H1 (cell line): Measurements from ENCODE around the gene RARRES2. TPM values are rescaled to one million over a fixed set of nuclear protein-coding genes. Genes with fewer than 3 reads are reported as not detected.

Experiments used
- CTCF ChIA-PET: fragments of 300-600 bp; sonication (Branson Sonifier 250); formaldehyde crosslinking; loops from one replicate; lab custom pipeline; 2021; ENCODE audit not compliant: partially characterized antibody; lab: Charles Lee
- POLR2A ChIA-PET: fragments of 300-600 bp; sonication (Branson Sonifier 250); formaldehyde crosslinking; loops from one replicate; lab custom pipeline; 2021; ENCODE audit warnings: inconsistent platforms; ENCODE audit not compliant: partially characterized antibody; lab: Charles Lee
- DNase-seq, 2 experiments: peaks; one replicate each; pipeline versions ENCODE4 v3.0.0 to v3.0.0-alpha.2; 2010 to 2022; ENCODE audit warnings: low spot score in 2 of 2, low read depth in 1 of 2, mixed read lengths in 1 of 2
- FAIRE-seq: peaks from 2 replicates; lab custom pipeline; 2011; peaks lifted over from hg19 to GRCh38; lab: Jason Lieb, UNC
- H2AFZ ChIP-seq: 2 replicates; pipeline ENCODE4 v1.8.1; 2012; ENCODE audit warnings: low read length, inconsistent platforms
- H2AK5ac ChIP-seq: 2 replicates; pipeline ENCODE4 v1.6.1; 2013; ENCODE audit warnings: low read depth, low read length
- H2BK120ac ChIP-seq: replicated peaks from 2 replicates; pipeline ENCODE3; 2013; ENCODE audit warnings: low read depth, low read length, inconsistent platforms
- H2BK12ac ChIP-seq: 2 replicates; pipeline ENCODE4 v1.6.1; 2013; ENCODE audit warnings: low read depth, low read length
- H2BK15ac ChIP-seq: 2 replicates; pipeline ENCODE4 v1.6.1; 2013; ENCODE audit warnings: low read length
- H2BK20ac ChIP-seq: 2 replicates; pipeline ENCODE4 v1.6.1; 2013; ENCODE audit warnings: low read length
- H2BK5ac ChIP-seq: 2 replicates; pipeline ENCODE4 v1.6.1; 2013; ENCODE audit warnings: low read depth, low read length
- H3K14ac ChIP-seq: 2 replicates; pipeline ENCODE4 v1.6.1; 2013; ENCODE audit warnings: inconsistent platforms; ENCODE audit not compliant: insufficient read length
- H3K18ac ChIP-seq: 2 replicates; pipeline ENCODE4 v1.6.1; 2013; ENCODE audit warnings: low read length; ENCODE audit errors: extremely low read depth
- H3K23ac ChIP-seq: 2 replicates; pipeline ENCODE4 v1.6.1; 2013; ENCODE audit warnings: inconsistent platforms; ENCODE audit not compliant: insufficient read length
- H3K23me2 ChIP-seq: 2 replicates; pipeline ENCODE4 v1.6.1; 2013; ENCODE audit warnings: low read depth, low read length
- H3K27ac ChIP-seq: 2 replicates; pipeline ENCODE4 v1.6.1; 2011; ENCODE audit warnings: low read depth, low read length, inconsistent platforms
- H3K27me3 ChIP-seq, 4 experiments: replicated peaks in 1 of 4; 1 replicate in 1 of 4; 2 replicates in 3 of 4; pipeline versions ENCODE4 v1.6.1 to v1.8.1; 2011 to 2013; ENCODE audit warnings: low read length in 3 of 4, mild to moderate bottlenecking in 3 of 4, inconsistent platforms in 2 of 4, mixed read lengths in 2 of 4, moderate library complexity in 1 of 4; ENCODE audit not compliant: control insufficient read depth in 3 of 4, insufficient read depth in 3 of 4; ENCODE audit errors: extremely low read depth in 1 of 4
- H3K36me3 ChIP-seq, 4 experiments: 2 replicates each; pipeline versions ENCODE4 v1.6.1 to v1.8.1; 2011 to 2013; ENCODE audit warnings: mild to moderate bottlenecking in 4 of 4, low read length in 3 of 4, moderate library complexity in 2 of 4, control low read depth in 1 of 4, inconsistent platforms in 1 of 4; ENCODE audit not compliant: insufficient read depth in 4 of 4, control insufficient read depth in 2 of 4
- H3K4ac ChIP-seq: replicated peaks from 2 replicates; pipeline ENCODE3; 2013; ENCODE audit warnings: low read length, low read depth, mixed read lengths, inconsistent platforms; ENCODE audit not compliant: insufficient read length
- H3K4me1 ChIP-seq, 4 experiments: replicated peaks in 1 of 4; 1 replicate in 1 of 4; 2 replicates in 3 of 4; pipeline versions ENCODE4 v1.6.1 to v1.8.1; 2011 to 2013; ENCODE audit warnings: low read length in 3 of 4, inconsistent platforms in 2 of 4, mixed read lengths in 1 of 4; ENCODE audit not compliant: insufficient read depth in 4 of 4, control insufficient read depth in 3 of 4
- H3K4me2 ChIP-seq, 2 experiments: 2 replicates each; pipeline versions ENCODE4 v1.6.1 to v1.8.1; 2011 to 2013; ENCODE audit warnings: low read depth in 2 of 2, low read length in 2 of 2, control low read depth in 1 of 2, inconsistent platforms in 1 of 2, mild to moderate bottlenecking in 1 of 2; ENCODE audit not compliant: insufficient read depth in 1 of 2
- H3K4me3 ChIP-seq, 4 experiments: fragments of 200-600, 300-600 bp in 1 of 4; sonication (generic), shearing (Covaris generic), sonication (Bioruptor Twin) in 1 of 4; 2 replicates each; pipeline versions ENCODE4 v1.5.1 to v1.8.1; 2011 to 2016; ENCODE audit warnings: low read length in 4 of 4, low read depth in 3 of 4, control low read depth in 2 of 4, inconsistent platforms in 2 of 4, mild to moderate bottlenecking in 2 of 4, mixed read lengths in 1 of 4, moderate library complexity in 1 of 4; ENCODE audit not compliant: insufficient read depth in 2 of 4; ENCODE audit errors: extremely low read depth in 1 of 4
- H3K56ac ChIP-seq: replicated peaks from 2 replicates; pipeline ENCODE3; 2013; ENCODE audit warnings: low read depth, mild to moderate bottlenecking, mixed read lengths, low read length, inconsistent platforms; ENCODE audit not compliant: insufficient read length
- H3K79me1 ChIP-seq: 2 replicates; pipeline ENCODE4 v1.6.1; 2013; ENCODE audit warnings: low read depth, low read length, control low read depth
- H3K79me2 ChIP-seq, 2 experiments: 2 replicates each; pipeline versions ENCODE4 v1.6.1 to v1.8.1; 2012 to 2013; ENCODE audit warnings: low read length in 2 of 2, mild to moderate bottlenecking in 2 of 2, inconsistent platforms in 1 of 2; ENCODE audit not compliant: insufficient read depth in 2 of 2, control insufficient read depth in 1 of 2
- H3K9ac ChIP-seq, 4 experiments: replicated peaks in 1 of 4; 1 replicate in 1 of 4; 2 replicates in 3 of 4; pipeline versions ENCODE4 v1.6.1 to v1.8.1; 2011 to 2013; ENCODE audit warnings: low read depth in 3 of 4, low read length in 3 of 4, control low read depth in 2 of 4, mild to moderate bottlenecking in 2 of 4, moderate library complexity in 2 of 4, inconsistent platforms in 1 of 4; ENCODE audit errors: extremely low read depth in 1 of 4
- H3K9me3 ChIP-seq, 2 experiments: 2 replicates each; pipeline versions ENCODE4 v1.6.1 to v1.8.1; 2012 to 2013; ENCODE audit warnings: mild to moderate bottlenecking in 2 of 2, moderate library complexity in 2 of 2, control low read depth in 1 of 2, inconsistent platforms in 1 of 2, low read depth in 1 of 2, low read length in 1 of 2, mixed read lengths in 1 of 2; ENCODE audit not compliant: insufficient read depth in 2 of 2
- H4K20me1 ChIP-seq, 2 experiments: replicated peaks in 1 of 2; 2 replicates each; pipeline versions ENCODE3 to v1.8.1; 2011 to 2013; ENCODE audit warnings: inconsistent platforms in 2 of 2, low read length in 2 of 2, mild to moderate bottlenecking in 1 of 2; ENCODE audit not compliant: insufficient read depth in 2 of 2, control insufficient read depth in 1 of 2
- H4K5ac ChIP-seq: 2 replicates; pipeline ENCODE4 v1.6.1; 2013; ENCODE audit warnings: low read length, low read depth, mixed read lengths, inconsistent platforms; ENCODE audit not compliant: insufficient read length
- H4K8ac ChIP-seq: 2 replicates; pipeline ENCODE4 v1.8.0; 2013; ENCODE audit warnings: mild to moderate bottlenecking, moderate library complexity, low read length, inconsistent platforms; ENCODE audit not compliant: insufficient read depth; ENCODE audit errors: extremely low read depth
- H4K91ac ChIP-seq: replicated peaks from 2 replicates; pipeline ENCODE3; 2013; ENCODE audit warnings: low read length, mixed read lengths, inconsistent platforms; ENCODE audit not compliant: insufficient read length
- ATF3 ChIP-seq: IDR thresholded peaks from 2 replicates; pipeline ENCODE4 v1.6.1; 2011; ENCODE audit warnings: low read depth, mild to moderate bottlenecking, low read length; ENCODE audit not compliant: insufficient read depth
- BRCA1 ChIP-seq: IDR thresholded peaks from 2 replicates; pipeline ENCODE4 v1.6.1; 2012; ENCODE audit warnings: low read depth, low read length, improper control_type of control experiment
- EZH2 ChIP-seq: fragments of 200-600 bp; sonication (generic); IDR thresholded peaks from 2 replicates; pipeline ENCODE4 v1.7.1; 2012; ENCODE audit warnings: low read depth, mild to moderate bottlenecking, moderate library complexity, low read length, inconsistent platforms; ENCODE audit not compliant: severe bottlenecking
- HDAC6 ChIP-seq: IDR thresholded peaks from one replicate; pipeline ENCODE4 v1.7.1; 2012; ENCODE audit warnings: low read depth, mild to moderate bottlenecking, inconsistent platforms, low read length, moderate library complexity
- POLR2AphosphoS5 ChIP-seq: IDR thresholded peaks from 2 replicates; pipeline ENCODE4 v1.6.1; 2011; ENCODE audit warnings: low read depth, low read length
- TBP ChIP-seq: IDR thresholded peaks from 2 replicates; pipeline ENCODE4 v1.6.1; 2011; ENCODE audit warnings: low read depth, low read length, improper control_type of control experiment
- WGBS, 2 experiments: shearing (Covaris generic) in 1 of 2; methylation state at CpG; one replicate each; pipeline versions ENCODE4 v1.1.6 to v1.1.7; 2013 to 2015; ENCODE audit warnings: low lambda C conversion rate in 2 of 2, mixed read lengths in 2 of 2, inconsistent platforms in 1 of 2, low coverage in 1 of 2, missing lambda C conversion rate in 1 of 2; ENCODE audit not compliant: insufficient replicate concordance in 2 of 2, insufficient coverage in 1 of 2, insufficient read length in 1 of 2; ENCODE audit errors: extremely low coverage in 1 of 2, missing lambda C conversion rate in 1 of 2; 5-methylcytosine and 5-hydroxymethylcytosine counted together
- polyA plus RNA-seq, 7 experiments: library from polyadenylated mRNA; depleted of rRNA in 3 of 7; stranded (reverse) in 5 of 7; unstranded in 2 of 7; fragments of >200 nt in 5 of 7; fragments of 200-250 nt in 2 of 7; gene quantifications; 1 replicate in 5 of 7; 2 replicates in 1 of 7; 4 replicates in 1 of 7; pipeline versions ENCODE4 v1.2.1 to v1.2.3, GENCODE V29; 2011 to 2013; ENCODE audit warnings: missing spikeins in 2 of 7, mixed read lengths in 2 of 7
- total RNA-seq: library from RNA; stranded (reverse); fragmentation: NEBNext Ultra II Directional; extraction: Animal tissue kit (Norgen Biotek cat#: 25700); gene quantifications from 2 replicates; pipeline ENCODE4 v1.2.1, GENCODE V29; 2021
- TF ChIP-seq, protein P1 (sequence below), 3 experiments: IDR thresholded peaks; 1 replicate in 2 of 3; 2 replicates in 1 of 3; pipeline versions ENCODE4 v1.5.1 to v1.6.1; 2011; ENCODE audit warnings: low read length in 3 of 3, mild to moderate bottlenecking in 3 of 3, inconsistent platforms in 2 of 3, low read depth in 1 of 3, moderate library complexity in 1 of 3; ENCODE audit not compliant: insufficient read depth in 1 of 3; ENCODE audit errors: control extremely low read depth in 1 of 3

The RARRES2 gene
- total and polyA plus RNA-seq, 2 of the 8 experiments (the other 6 are each of a cell fraction or from before 2014, with no cell fraction given), result 254 to 441 TPM

DNA sequence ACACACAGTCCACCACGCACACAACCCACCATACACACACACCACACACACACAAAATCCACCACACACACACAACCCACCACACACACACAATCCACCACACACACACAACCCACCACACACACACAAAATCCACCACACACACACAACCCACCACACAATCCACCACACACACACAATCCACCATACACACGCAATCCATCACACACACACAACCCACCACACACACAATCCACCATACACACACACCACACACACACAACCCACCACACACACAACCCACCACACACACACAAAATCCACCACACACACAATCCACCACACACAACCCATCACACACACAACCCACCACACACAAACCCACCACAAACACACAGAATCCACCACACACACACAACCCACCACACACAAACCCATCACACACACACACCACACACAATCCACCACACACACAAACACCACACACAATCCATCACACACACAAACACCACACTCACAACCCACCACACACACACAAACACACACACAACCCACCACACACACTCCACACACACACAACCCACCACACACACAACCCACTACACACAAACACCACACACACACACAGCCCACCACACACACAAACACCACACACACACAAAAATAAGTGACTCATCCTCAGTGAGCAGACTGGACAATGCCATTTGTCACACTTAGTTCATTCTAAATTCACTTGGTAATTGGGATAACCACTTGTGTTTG is 18.4 kb upstream of the RARRES2 start:
- Histone ChIP-seq H2AK5ac (peak overlapping the region; percentile 94), H3K4ac (no peak overlapping the region), H3K36me3 (no peaks in the 10 kb centered on the region), H4K5ac (no peak overlapping the region), H2BK15ac (peak overlapping the region; percentile 98; the same call in 1 of the 2 replicates), H3K14ac (no peak overlapping the region), H3K79me2 (no peaks in the 10 kb centered on the region), H3K4me2 (no peak overlapping the region), H3K27ac (no peak overlapping the region), H2AFZ (no peak overlapping the region), H3K79me1 (no peaks in the 10 kb centered on the region; the same call in 1 of the 2 replicates), H3K56ac (peak overlapping the region; percentile 97), H3K9ac (no peak overlapping the region; a peak in 1 of 7 replicates), H3K23ac (no peak overlapping the region), H2BK5ac (no peak overlapping the region), H2BK120ac (peak overlapping the region; percentile 22), H2BK12ac (peak overlapping the region; percentile 89), H3K4me3 (no peak overlapping the region), H4K8ac (peak overlapping the region; percentile 78; the same call in 1 of the 2 replicates), H4K91ac (peak overlapping the region; percentile 61), H3K18ac (no peak overlapping the region), H3K27me3 (no peaks in the 10 kb centered on the region; a peak in 1 of 7 replicates), H3K23me2 (peaks cover 13% of the 10 kb centered on the region; the same call in 1 of the 2 replicates), H4K20me1 (peaks cover 0 to 5% of the 10 kb centered on the region in 2 experiments), H3K9me3 (no peaks in the 10 kb centered on the region), H2BK20ac (peak overlapping the region; percentile 88; the same call in 1 of the 2 replicates), H3K4me1 (peaks cover 12 to 18% (median 16%) of the 10 kb centered on the region in 4 experiments)
- 84 to 100% methylated on average over 1 to 2 of the region's 2 CpGs for WGBS, 2 experiments
- ChIA-PET CTCF (interaction anchor here (1.7 kb wide), 1 partner anchor 20 kb away, joined by 5 read pairs; no protein-coding TSS in a partner anchor), POLR2A (interaction anchor here (3.8 kb wide), 1 partner anchor 13 kb away, joined by 43 read pairs; no protein-coding TSS in a partner anchor)
- FAIRE-seq, result no peak
- no peak for DNase-seq
- TF ChIP-seq BRCA1 (no peak), TBP (no peak), EZH2 (no peak), ATF3 (no peak), POLR2AphosphoS5 (no peak), HDAC6 (no peak)
- TF ChIP-seq, protein P1, sequence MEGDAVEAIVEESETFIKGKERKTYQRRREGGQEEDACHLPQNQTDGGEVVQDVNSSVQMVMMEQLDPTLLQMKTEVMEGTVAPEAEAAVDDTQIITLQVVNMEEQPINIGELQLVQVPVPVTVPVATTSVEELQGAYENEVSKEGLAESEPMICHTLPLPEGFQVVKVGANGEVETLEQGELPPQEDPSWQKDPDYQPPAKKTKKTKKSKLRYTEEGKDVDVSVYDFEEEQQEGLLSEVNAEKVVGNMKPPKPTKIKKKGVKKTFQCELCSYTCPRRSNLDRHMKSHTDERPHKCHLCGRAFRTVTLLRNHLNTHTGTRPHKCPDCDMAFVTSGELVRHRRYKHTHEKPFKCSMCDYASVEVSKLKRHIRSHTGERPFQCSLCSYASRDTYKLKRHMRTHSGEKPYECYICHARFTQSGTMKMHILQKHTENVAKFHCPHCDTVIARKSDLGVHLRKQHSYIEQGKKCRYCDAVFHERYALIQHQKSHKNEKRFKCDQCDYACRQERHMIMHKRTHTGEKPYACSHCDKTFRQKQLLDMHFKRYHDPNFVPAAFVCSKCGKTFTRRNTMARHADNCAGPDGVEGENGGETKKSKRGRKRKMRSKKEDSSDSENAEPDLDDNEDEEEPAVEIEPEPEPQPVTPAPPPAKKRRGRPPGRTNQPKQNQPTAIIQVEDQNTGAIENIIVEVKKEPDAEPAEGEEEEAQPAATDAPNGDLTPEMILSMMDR (IDR thresholded peaks at IDR 0.05; ENCODE audit: control extremely low read depth in 1 of 3, insufficient read depth in 1 of 3, low read depth in 1 of 3, low read length in 3 of 3), result no peak
